Suppressor macrophage treated with lipopolysaccharide for 4 hours (primary cell): ENCODE results near the gene OLFML3.

Experiments used
- DNase-seq: peaks from one replicate; pipeline ENCODE4 v3.0.0-alpha.2; 2020

OLFML3 gene

DNA sequence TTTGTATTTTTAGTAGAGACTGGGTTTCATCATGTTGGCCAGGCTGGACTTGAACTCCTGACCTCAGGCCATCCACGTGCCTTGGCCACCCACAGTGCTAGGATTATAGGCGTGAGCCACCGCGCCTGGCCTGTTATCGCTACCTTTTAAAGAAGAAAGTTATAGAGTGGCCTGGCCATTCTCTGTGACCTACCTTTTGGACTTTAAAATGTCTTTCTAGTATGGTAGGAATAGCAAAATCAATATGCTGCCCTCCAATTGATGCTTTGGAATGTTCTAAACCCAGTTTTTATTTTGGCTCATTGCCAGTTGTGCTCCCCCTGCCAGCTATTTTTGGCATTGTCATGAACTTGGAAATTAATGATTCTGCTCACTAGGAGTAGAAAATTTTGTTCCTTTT is 30.3 kb upstream of the OLFML3 start:
- peak; percentile 29 for DNase-seq

- DNase-seq: no peak
These were observed 28.4 kb upstream of the OLFML3 start for GRCh38 chr1:113950908-113951307.

DNA sequence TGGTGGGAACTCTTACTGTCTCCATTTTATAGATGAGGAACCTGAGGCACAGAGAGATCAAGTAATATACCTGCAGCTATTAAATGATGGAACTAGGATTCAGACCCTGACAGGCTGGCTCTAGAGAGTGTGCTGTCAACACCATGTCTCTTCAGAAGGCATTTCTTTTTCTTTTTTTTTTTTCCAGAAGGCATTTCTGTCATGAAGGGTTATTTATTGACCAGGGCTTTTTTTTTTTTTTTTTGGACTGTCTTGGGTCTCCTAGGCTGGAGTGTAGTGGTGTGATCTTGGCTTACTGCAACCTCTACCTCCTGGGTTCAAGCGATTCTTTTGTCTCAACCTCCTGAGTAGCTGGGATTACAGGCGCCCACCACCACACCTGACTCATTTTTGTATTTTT is 27.6 kb upstream of the OLFML3 start:
- DNase-seq: no peak

GRCh38 chr1:113957984-113958383 is 21.3 kb upstream of the OLFML3 start:
- no peak for DNase-seq

DNA sequence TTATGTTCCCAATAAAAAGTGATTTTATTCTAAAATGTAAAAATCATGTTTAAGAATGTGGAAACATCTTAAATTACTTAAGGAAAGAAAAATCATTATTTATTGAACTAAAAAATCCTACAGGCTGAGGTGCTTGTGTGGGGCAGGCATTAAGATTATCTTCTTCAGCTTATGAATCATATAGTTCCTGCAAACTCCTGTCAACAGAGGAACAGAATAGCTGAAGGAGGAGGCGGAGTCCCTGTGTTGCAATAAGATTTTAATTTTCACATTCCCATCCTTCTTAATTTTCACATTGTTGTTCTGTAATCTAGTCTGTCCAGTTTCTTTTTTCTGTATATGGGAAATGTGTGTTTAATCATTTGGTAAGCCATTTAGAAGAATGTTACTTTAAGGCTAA is 20.6 kb upstream of the OLFML3 start:
- DNase-seq: peak; percentile 18

- no peak for DNase-seq
These were observed 15.9 kb upstream of the OLFML3 start for GRCh38 chr1:113963281-113963906.

DNA sequence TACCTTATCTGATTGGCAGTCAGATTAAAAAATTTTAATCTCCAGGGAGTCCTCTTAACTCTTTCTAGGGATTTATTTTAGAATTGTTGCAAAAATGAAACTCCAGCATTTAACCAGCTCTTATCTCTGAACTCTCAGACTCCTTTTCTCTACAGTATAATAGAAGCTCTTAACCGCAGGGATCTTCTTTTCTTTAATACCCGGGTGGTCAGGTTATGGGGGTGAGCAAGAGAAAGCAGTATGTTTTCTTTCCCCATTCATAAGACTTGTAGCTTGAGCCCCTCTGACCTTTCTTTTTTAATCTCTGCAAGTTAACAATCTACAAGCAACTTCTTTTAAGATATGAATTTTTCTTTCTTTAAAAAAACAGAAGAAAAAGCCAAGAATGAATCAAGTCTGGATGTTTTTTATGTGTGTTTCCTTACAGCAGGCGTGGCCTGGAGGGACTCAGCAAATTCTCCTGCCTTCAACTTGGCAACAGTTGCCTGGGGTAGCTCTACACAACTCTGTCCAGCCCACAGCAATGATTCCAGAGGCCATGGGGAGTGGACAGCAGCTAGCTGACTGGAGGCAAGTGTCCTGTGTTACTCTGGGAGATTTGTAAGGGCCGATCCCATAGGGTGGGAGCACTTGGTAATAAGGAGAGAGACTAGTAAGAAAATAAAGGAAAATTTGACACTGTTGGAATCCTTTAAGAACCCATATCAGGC is 13.4 kb upstream of the OLFML3 start:
- no peak for DNase-seq

GRCh38 chr1:113972954-113973353 is 6.3 kb upstream of the OLFML3 start:
- no peak for DNase-seq

GRCh38 chr1:113975211-113975895 is 3.9 kb upstream of the OLFML3 start:
- DNase-seq: peak; percentile 68

DNA sequence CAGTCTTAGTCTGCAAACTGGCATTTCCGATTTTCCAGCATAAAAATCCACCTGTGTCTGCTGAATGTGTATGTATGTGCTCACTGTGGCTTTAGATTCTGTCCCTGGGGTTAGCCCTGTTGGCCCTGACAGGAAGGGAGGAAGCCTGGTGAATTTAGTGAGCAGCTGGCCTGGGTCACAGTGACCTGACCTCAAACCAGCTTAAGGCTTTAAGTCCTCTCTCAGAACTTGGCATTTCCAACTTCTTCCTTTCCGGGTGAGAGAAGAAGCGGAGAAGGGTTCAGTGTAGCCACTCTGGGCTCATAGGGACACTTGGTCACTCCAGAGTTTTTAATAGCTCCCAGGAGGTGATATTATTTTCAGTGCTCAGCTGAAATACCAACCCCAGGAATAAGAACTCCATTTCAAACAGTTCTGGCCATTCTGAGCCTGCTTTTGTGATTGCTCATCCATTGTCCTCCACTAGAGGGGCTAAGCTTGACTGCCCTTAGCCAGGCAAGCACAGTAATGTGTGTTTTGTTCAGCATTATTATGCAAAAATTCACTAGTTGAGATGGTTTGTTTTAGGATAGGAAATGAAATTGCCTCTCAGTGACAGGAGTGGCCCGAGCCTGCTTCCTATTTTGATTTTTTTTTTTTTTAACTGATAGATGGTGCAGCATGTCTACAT is 2.5 kb upstream of the OLFML3 start:
- peak; percentile 35 for DNase-seq

DNA sequence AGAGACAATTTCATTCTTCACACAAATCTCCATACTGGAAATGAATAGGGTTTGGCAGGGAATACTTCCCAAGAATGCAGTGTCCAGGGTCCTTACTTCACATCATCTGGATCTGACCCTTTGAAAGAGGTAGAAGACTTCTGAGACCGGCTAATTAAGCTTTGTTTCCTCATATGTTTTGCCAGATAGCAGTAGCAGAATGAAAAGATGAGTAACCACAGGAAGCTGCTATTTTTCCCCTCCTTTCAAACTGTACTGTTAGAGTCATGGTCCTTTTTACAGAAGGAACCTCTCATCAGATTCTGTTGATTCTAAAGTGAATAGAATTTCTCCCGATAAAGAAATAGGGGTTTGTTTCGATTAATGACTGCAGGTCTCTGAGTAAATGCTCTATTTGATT is 1.4 kb upstream of the OLFML3 start:
- no peak for DNase-seq

DNA sequence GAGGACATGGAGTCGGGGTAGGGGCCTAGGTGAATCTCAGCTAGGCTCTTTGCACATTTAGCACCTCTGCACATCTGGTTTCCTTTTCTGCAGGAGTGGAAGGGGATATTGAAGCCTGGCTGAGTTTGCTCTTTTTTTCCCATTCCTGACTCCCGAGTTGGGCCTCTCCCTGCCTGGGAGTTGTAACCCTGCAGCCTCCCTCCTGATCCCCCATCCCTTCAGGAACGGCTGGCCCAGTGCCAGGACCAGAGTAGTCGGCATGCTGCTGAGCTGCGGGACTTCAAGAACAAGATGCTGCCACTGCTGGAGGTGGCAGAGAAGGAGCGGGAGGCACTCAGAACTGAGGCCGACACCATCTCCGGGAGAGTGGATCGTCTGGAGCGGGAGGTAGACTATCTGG is 836 bp downstream of the OLFML3 start:
- no peak for DNase-seq

DNA sequence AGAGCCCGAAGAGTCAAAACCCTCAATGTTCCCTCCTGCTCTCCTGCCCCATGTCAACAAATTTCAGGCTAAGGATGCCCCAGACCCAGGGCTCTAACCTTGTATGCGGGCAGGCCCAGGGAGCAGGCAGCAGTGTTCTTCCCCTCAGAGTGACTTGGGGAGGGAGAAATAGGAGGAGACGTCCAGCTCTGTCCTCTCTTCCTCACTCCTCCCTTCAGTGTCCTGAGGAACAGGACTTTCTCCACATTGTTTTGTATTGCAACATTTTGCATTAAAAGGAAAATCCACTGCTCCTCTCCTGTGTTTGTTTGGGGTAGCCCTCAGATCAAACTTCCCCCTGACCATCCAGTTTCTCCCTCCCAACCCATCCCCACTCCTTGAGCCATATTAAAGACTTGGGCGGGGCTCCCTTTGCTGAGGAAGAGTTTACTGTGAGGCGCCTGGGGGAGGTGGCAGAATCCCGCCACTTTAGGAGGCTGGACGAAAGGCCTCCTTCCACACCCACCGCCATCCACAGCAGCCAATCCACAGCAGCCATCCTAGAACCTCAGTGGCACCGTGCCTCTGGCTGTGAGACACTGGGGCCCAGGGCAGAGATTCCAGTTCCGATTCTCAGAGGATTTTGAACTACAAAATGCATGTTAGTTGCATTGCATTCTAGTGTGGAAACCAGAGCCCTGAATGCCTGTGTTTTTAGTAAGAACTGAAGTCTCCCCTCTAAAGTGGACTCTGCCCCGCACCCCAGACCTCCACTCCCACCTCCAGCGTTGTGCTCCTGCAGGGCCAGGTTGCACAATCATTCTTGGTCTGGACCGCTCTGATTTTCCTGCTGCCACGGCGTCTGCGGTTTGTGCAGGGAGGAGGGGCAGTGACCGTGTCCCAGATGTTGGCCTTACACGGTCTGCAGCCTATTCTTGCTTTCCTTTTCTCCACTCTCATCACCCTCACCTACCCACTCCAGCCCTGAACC is 3.0 kb downstream of the OLFML3 start:
- peak; percentile 16 for DNase-seq

DNA sequence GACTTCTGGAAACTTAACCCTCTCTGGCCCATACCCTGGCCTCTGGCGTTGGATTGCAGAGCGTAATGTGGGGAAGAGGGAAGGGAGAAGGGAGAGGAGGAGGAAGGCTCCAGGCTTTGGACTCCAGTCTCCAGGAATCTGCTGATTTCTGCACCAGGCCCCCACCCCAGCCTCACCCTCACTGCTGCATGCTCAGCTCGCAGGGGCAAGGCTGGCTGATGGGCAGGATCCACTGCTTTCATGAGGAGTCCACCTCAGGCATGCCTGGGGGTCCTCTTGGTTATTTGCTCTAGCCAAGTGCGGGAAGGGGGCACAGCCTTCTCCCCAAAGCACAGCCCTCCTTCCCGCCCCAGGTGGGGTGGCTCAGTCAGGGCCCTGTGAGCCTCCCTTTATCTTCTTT is 3.7 kb downstream of the OLFML3 start:
- DNase-seq: no peak

GRCh38 chr1:113983391-113983790 is 4.1 kb downstream of the OLFML3 start:
- no peak for DNase-seq

DNA sequence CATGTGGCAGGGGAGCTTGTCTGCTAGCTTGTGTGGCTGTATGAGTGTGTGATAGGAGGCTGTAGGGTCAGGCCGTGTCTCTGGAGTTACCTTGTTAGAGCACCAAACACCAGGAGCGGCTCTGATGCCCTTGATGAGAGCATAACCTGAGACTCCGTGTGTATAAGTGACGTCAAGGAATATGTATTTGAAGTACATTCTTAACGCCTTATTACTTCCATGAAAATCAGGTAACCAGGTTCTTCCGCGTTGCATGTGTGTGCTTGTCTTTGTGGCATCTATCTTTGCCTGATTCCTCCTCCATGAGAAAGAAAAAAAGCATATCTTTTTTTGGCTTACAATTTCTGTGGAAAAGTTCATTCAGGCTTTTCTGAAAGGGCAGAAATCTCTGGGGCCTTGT is 4.6 kb downstream of the OLFML3 start:
- DNase-seq: no peak

- no peak for DNase-seq
These were observed 5.4 kb downstream of the OLFML3 start for GRCh38 chr1:113984710-113985109.

DNA sequence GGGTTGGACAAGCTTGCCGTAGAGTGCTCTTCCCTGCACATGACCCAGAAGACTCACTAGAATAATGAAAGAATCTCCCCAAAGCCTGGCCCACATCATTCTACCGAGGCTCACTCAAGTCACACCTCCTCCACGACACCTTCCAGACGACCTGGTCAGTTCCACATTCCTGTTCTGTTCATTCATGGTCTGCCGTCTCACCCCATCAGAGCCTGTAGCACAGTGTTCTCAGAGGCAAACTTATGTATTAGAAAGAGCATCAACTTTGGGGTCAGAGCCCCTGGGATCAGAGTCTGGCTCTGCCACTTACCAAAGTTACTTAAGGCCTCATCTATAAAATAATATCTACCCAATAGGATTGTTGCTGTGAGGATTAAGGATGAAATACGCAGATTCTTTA is 7.5 kb downstream of the OLFML3 start:
- no peak for DNase-seq

DNA sequence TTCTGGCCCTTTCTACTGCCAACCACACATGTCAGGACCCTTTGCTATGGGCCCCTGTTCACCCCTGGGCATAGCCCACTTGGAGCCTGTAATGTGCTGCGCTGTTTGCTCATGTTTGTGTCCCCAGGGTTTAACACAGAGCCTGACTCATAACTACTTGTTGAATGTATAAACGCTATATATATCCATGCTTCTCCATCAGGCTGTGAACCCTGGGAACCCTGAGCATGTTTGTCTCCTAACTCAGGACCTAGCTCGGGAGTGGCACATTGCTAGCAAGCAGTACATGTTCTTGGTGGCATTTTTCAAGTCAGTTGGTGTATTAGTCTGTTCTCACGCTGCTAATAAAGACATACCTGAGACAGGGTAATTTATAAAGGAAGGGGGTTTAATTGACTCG is 8.0 kb downstream of the OLFML3 start:
- DNase-seq: no peak

DNA sequence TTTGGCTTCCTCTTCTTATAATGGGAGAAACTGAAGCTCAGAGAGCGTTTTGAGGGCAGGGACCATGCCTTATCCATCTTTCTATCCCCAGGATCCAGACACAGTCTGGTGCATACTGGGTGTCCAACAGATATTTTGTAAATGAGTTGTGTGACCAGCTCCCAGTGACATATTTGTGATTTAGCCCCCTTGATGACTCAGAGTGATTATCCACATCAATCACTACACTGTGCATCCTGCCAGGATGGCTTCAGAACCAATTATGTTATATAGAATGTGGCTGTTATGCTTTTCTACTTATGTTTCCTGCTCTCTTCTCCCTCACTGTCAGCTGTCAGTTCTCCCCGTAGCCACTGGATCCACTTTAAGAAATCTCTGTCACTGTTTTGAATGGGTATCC is 11.3 kb downstream of the OLFML3 start:
- DNase-seq: no peak

- DNase-seq: no peak
These were observed 11.7 kb downstream of the OLFML3 start for GRCh38 chr1:113990961-113991360.

- DNase-seq: no peak
These were observed 12.3 kb downstream of the OLFML3 start for GRCh38 chr1:113991467-113991997.
